Activated CD4-positive, CD25-positive, alpha-beta regulatory T cell (primary cell): Measurements from ENCODE around the gene GLIPR1.
"Not testable (repeated sequence)": the region's sequence is repeated elsewhere in the genome, so short reads cannot be mapped to it uniquely, and the experiment has no call there.

Experiments used
- DNase-seq, 4 experiments: peaks; one replicate each; lab custom pipeline; 2025; lab: John Stamatoyannopoulos, UW

GLIPR1 gene

GRCh38 chr12:75480469-75480949 is at the start of gene GLIPR1:
GLIPR1 (plus strand) TSS chr12:75480755; CDS start chr12:75480881, 126 bp downstream.
- peak; percentile 21 to 37 (median 30) for DNase-seq

- no peak for DNase-seq
Measured at GRCh38 chr12:75432924-75433323, 47.6 kb upstream of the GLIPR1 start.

- DNase-seq: no peak
Measured at GRCh38 chr12:75437564-75437963, 43.0 kb upstream of the GLIPR1 start.

- no peak for DNase-seq
Measured at GRCh38 chr12:75438059-75438754, 42.3 kb upstream of the GLIPR1 start.

DNA sequence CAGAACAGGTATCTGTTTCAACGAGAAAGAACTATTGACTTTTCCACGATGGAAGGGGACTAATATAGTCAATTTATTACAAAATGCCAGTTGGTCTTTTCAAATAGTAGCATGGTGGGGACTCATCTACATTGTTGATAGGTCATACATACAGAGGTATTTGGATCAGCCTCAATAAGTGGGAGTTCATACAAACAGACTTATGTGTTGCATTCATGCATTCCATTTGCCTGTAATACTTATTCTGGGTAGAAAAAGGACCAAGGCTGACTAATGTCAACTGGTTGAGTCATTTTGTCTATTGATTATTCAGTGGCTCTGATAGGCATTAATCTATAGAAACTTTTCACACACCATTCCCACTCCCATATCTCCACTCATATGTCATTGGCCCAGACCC is 41.5 kb upstream of the GLIPR1 start:
- no peak for DNase-seq

DNA sequence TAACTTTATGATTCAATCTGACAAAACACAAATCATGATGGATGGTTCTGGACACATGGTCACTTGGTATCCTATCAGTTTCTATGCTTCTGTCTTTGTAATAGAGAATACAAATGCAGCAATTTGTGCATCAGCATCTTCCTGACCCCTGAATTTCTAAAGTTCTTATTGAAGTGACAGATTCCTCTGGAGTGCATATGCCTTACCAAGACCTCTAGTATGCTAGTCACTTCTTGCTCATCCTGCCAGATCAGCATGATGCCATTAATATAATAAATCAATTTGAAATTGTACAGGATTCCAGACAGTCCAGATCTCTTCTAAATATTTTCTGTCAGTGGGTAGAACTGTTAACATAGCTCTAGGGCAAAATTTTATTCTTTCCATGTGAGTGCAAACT is 40.6 kb upstream of the GLIPR1 start:
- DNase-seq: no peak

- DNase-seq: not testable (repeated sequence)
Measured at GRCh38 chr12:75441687-75442449, 38.7 kb upstream of the GLIPR1 start.

- not testable (repeated sequence) for DNase-seq
Measured at GRCh38 chr12:75442454-75442853, 38.1 kb upstream of the GLIPR1 start.

DNA sequence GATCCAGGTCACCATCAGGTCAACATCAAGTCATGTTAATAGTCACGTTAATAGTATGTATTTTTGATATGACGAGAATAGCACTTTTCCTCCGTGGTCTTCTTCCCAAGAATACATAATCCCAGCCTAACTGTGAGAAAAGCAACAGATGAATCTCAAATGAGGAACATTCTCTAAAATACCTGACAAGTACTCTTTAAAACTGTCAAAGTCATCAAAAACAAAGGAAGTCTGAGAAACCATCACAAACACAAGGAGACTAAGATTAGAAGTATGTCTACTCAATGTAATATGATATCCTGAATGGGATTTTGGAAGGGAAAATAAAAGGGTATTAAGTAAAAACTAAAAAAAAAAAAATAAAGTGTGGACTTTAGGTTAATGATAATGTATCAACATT is 36.8 kb upstream of the GLIPR1 start:
- no peak for DNase-seq

DNA sequence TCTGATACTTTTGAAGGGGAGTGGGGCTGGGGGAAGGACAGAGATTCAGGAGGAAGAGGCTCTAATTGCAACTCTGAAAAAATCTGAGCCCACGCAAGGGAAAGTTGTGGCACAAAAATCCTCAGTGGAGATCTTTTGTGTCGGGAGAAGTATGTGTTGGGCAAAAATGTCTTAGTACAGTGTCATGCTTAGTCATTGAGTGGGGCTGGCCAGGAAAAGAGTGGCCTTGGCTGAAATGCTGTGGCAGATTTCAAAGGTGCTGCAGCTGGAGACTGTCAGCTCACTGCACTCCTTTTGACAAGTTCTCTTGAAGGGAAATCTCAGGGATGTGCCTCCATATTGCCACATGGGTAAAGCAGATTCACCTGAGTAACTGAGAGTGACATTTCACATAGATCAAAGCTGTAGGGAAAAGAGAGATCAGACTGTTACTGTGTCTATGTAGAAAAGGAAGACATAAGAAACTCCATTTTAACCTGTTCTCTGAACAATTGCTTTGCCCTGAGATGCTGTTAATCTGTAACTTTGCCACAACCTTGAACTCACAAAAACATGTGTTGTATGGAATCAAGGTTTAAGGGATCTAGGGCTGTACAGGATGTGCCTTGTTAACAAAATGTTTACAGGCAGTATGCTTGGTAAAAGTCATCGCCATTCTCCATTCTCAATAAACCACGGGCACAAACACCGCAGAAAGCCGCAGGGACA is 36.0 kb upstream of the GLIPR1 start:
- DNase-seq: no peak

DNA sequence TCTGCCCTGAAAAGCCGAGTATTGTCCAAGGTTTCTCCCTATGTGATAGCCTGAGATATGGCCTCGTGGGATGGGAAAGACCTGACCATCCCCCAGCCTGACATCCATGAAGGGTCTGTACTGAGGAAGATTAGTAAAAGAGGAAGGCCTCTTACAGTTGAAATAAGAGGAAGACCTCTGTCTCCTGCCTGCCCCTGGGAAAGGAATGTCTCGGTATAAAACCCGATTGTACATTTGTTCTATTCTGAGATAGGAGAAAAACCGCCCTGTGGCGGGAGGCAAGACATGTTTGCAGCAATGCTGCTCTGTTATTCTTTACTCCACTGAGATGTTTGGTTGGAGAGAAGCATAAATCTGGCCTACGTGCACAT is 35.4 kb upstream of the GLIPR1 start:
- DNase-seq: not testable (repeated sequence)

GRCh38 chr12:75446857-75447256 is 33.7 kb upstream of the GLIPR1 start:
- no peak for DNase-seq

- no peak for DNase-seq
Measured at GRCh38 chr12:75447691-75448393, 32.7 kb upstream of the GLIPR1 start.

DNA sequence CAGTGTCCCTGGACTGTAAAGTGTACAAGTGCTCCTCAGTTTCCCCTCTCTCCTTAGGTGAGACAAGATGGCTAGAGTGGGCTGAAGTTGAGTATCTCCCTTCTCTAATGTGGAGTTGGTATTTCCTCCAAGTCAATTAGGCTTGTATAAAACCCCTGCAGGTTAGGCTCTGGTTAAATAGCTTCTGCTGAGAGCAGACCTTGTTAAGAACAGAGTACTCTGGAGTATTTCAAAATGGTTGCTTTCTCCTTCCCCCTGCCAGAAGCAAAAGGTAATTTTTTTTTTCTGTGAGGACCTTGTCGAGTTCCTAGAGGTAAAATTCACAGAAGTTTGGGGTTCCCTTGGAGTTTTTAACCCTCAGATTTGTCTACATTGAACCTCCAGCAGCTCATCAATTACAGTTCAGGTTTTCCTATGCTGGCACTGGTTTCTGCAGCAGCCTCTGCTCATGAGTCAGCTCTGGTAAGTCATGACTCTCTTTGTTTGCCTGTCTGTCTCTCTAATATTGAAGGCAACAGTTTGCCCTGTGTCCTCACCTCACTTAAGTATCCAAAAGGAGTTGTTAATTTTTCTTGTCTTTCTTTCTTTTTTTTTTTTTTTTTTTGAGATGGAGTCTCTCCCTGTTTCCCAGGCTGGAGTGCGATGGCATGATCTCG is 27.8 kb upstream of the GLIPR1 start:
- DNase-seq: no peak

- no peak for DNase-seq
Measured at GRCh38 chr12:75455839-75456238, 24.7 kb upstream of the GLIPR1 start.

DNA sequence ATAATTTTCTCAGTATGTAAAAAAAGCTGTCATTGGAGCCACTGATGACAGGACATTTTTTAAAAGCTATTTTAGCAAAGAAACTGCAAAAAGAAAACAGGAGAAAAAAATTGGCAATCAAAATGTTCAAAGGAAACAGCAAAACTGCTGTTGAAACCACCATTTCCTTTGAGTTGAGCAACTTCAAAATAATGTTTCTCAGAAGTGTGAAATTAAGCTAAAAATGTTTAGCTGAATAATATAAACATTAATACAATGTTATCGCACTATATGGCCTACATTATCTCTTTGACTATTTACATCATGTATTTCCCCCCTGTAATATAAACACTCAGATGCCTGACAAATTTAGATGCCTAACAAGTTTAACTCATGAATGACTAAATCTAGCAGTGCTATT is 23.4 kb upstream of the GLIPR1 start:
- DNase-seq: no peak

GRCh38 chr12:75457866-75458265 is 22.7 kb upstream of the GLIPR1 start:
- DNase-seq: not testable (repeated sequence)

DNA sequence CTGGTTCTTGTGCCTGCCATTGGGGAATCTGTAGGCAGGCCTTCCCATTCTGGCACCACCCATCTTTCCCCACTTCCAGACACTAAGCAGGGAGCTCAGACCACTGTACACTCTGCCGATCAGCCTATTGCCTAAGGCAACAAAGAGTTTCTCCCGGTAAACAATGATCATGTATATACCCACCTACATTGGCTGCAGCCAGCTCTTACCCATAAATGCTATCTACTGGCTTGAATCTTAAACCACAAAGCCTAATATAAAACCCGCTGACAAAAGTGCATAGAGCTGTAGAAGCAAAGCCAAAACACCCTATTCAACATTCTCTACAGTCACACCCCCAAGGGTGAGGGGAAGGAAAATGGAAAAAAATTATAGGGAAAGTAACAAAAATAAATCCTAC is 20.8 kb upstream of the GLIPR1 start:
- no peak for DNase-seq

- DNase-seq: no peak
Measured at GRCh38 chr12:75460204-75460603, 20.4 kb upstream of the GLIPR1 start.

DNA sequence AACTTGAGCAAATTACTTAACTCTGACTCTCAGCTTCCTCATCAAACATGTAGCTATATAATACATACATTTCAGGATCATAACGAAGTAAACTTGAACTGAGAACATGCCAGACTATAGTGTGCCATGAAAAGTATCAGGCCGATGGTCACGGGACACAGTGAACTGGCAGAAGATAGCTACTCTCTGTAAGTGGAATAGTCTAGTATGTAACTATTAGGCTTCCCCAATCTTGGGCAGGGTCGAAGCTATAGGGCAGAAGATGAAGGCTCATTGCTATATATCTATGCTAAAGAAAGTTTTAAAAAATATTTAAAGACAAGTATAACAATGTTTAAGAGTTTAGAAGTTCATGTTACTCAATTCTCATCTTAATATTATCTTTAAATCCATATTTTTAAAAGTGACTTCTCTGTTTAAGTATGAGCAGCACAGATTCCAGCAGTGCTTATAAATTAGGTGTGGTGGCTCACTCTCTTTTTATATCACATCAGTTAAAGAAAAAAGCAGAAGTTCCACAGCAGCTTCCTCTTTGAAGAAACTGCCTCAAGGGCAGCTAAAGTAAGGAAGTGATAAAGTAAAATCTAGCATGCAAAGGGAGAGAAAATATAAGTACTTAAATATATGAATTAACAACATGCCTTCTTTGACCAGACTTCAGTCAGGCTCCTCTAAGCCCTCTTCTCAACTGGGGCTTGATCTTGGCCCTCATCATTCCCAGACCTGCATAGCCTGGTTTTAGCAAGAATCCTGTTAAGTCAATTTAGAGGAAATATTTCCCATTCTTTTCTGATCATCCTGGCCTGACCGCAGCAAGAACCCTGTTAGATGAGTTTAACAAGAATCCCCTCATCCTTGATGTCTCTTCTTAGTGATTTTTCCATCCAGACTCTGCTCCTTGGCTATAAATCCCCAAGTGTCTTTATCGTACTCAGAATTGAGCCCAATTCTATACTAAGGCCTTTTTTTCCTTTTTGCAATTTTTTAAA is 8.4 kb upstream of the GLIPR1 start:
- no peak for DNase-seq
